GM18499 (cell line): ENCODE results near the gene NECAB2.

Experiments
- ATAC-seq: cut with Tn5 transposase; IDR thresholded peaks from one replicate; pipeline ENCODE4 v1.9.1; 2021; ENCODE audit warnings: moderate number of reproducible peaks; ENCODE audit not compliant: insufficient read depth, unreplicated experiment

The NECAB2 gene

GRCh38 chr16:83967838-83968305 is at the start of gene NECAB2:
Gene NECAB2, plus strand, starts transcription at chr16:83968244. Its CDS starts 405 bp downstream, at chr16:83968649.
- ATAC-seq, result no peak

- no peak for ATAC-seq
These were observed 47.1 kb upstream of the NECAB2 start for GRCh38 chr16:83920894-83921491.

- ATAC-seq, result no peak
These were observed 44.3 kb upstream of the NECAB2 start for GRCh38 chr16:83923581-83924365.

- no peak for ATAC-seq
These were observed 43.4 kb upstream of the NECAB2 start for GRCh38 chr16:83924686-83925085.

- ATAC-seq, result no peak
These were observed 42.7 kb upstream of the NECAB2 start for GRCh38 chr16:83925095-83925905.

- no peak for ATAC-seq
These were observed 41.9 kb upstream of the NECAB2 start for GRCh38 chr16:83925957-83926725.

GRCh38 chr16:83926726-83927397 is 41.2 kb upstream of the NECAB2 start:
- ATAC-seq, result no peak

- ATAC-seq, result no peak
These were observed 39.5 kb upstream of the NECAB2 start for GRCh38 chr16:83928341-83929055.

GRCh38 chr16:83929811-83930555 is 38.1 kb upstream of the NECAB2 start:
- no peak for ATAC-seq

GRCh38 chr16:83930730-83931500 is 37.1 kb upstream of the NECAB2 start:
- ATAC-seq, result no peak

- no peak for ATAC-seq
These were observed 36.5 kb upstream of the NECAB2 start for GRCh38 chr16:83931556-83931955.

GRCh38 chr16:83932304-83932703 is 35.7 kb upstream of the NECAB2 start:
- ATAC-seq, result no peak

- no peak for ATAC-seq
These were observed 34.9 kb upstream of the NECAB2 start for GRCh38 chr16:83932955-83933673.

- ATAC-seq, result no peak
These were observed 34.0 kb upstream of the NECAB2 start for GRCh38 chr16:83933885-83934683.

GRCh38 chr16:83934684-83934977 is 33.4 kb upstream of the NECAB2 start:
- no peak for ATAC-seq
